ENCODE measurements around the gene LRFN4. TPM values are rescaled to one million over a fixed set of nuclear protein-coding genes. Genes with fewer than 3 reads are reported as not detected.

The LRFN4 gene
- polyA plus RNA-seq, 1 donor from 2014 or later, result 85.0 TPM

GRCh38 chr11:66885950-66886440 is 29.1 kb downstream of the LRFN4 start:
- Histone ChIP-seq H3K4me3 (ENCODE audit: low read length) (no peak overlapping the region), H3K79me2 (replicated peaks; ENCODE audit: insufficient read depth, low read length) (no peaks in the 10 kb centered on the region), H3K9me2 (ENCODE audit: insufficient read depth, low read length) (no peaks in the 10 kb centered on the region), H3K9ac (ENCODE audit: low read length) (no peak overlapping the region), H3K27me3 (ENCODE audit: insufficient read depth, low read depth, low read length) (no peaks in the 10 kb centered on the region), H3K9me3 (ENCODE audit: low read length) (no peaks in the 10 kb centered on the region), H3F3A (ENCODE audit: insufficient read depth, low read length, poor library complexity, severe bottlenecking) (no peaks in the 10 kb centered on the region), H3K4me2 (ENCODE audit: low read length) (no peak overlapping the region), H3K27ac (ENCODE audit: low read length) (no peak overlapping the region), H3K36me3 (ENCODE audit: insufficient read depth, low read length) (no peaks in the 10 kb centered on the region), H4K20me1 (ENCODE audit: insufficient read depth) (no peaks in the 10 kb centered on the region), H2AFZ (ENCODE audit: low read depth, low read length) (no peak overlapping the region)
- no peak for TF ChIP-seq REST (IDR thresholded peaks at IDR 0.05; ENCODE audit: borderline replicate concordance)
- no peak for TF ChIP-seq EZH2 (IDR thresholded peaks at IDR 0.05; ENCODE audit: borderline replicate concordance, insufficient read depth, low read length, poor library complexity, severe bottlenecking)
- no peak for TF ChIP-seq MXI1 (conservative IDR thresholded peaks at IDR 0.05; ENCODE audit: poor library complexity, severe bottlenecking)
- TF ChIP-seq SMC3 (conservative IDR thresholded peaks at IDR 0.05; ENCODE audit: poor library complexity), result no peak
- no peak for TF ChIP-seq RAD21 (conservative IDR thresholded peaks at IDR 0.05)
- no peak for TF ChIP-seq TAF1 (IDR thresholded peaks at IDR 0.05; ENCODE audit: low read depth)
- no peak for TF ChIP-seq CTCF (IDR thresholded peaks at IDR 0.05; ENCODE audit: poor library complexity, severe bottlenecking)
- no peak for TF ChIP-seq POLR2AphosphoS5 (IDR thresholded peaks at IDR 0.05)
- TF ChIP-seq EP300 (conservative IDR thresholded peaks at IDR 0.05; ENCODE audit: poor library complexity, severe bottlenecking), result no peak

- Histone ChIP-seq H3K4me3 (ENCODE audit: low read length) (no peak overlapping the region), H3F3A (ENCODE audit: insufficient read depth, low read length, poor library complexity, severe bottlenecking) (no peaks in the 10 kb centered on the region), H4K20me1 (ENCODE audit: insufficient read depth) (no peaks in the 10 kb centered on the region), H3K79me2 (replicated peaks; ENCODE audit: insufficient read depth, low read length) (no peaks in the 10 kb centered on the region), H3K9me2 (ENCODE audit: insufficient read depth, low read length) (no peaks in the 10 kb centered on the region), H3K4me2 (ENCODE audit: low read length) (no peak overlapping the region), H3K27me3 (ENCODE audit: insufficient read depth, low read depth, low read length) (no peaks in the 10 kb centered on the region), H3K27ac (ENCODE audit: low read length) (no peak overlapping the region), H2AFZ (ENCODE audit: low read depth, low read length) (no peak overlapping the region), H3K36me3 (ENCODE audit: insufficient read depth, low read length) (no peaks in the 10 kb centered on the region), H3K9ac (ENCODE audit: low read length) (no peak overlapping the region), H3K9me3 (ENCODE audit: low read length) (no peaks in the 10 kb centered on the region)
- TF ChIP-seq EZH2 (IDR thresholded peaks at IDR 0.05; ENCODE audit: borderline replicate concordance, insufficient read depth, low read length, poor library complexity, severe bottlenecking), result no peak
- TF ChIP-seq POLR2AphosphoS5 (IDR thresholded peaks at IDR 0.05), result no peak
Measured at GRCh38 chr11:66886671-66887221, 29.9 kb downstream of the LRFN4 start.

Measured in neural cell (in vitro differentiated cells).